ENCODE measurements around the gene RAI14.

Gene RAI14

DNA sequence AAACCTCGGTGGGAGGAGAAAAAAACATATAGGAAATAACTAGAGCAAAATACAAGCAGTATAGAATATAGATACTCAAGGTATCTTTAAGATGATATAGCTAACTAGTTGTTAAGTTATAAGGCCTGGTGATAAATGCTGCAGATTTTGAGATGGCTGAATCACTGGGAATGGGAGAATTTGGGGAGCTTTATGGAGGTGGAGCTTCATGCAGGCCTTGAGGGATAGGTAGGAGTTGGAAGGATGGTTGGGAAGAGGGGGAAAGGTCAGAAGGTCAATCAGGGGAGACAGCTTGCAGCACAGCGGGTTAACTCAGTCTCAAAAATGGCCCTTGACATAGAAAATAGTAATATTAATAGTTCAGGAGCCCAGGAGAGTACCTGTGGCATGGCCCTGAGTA lies 34.8 kb downstream of the RAI14 start:
- peaks cover 0 to 93% (median 47%) of the 10 kb centered on the region in 4 donors for H3K4me1 ChIP-seq
- intact Hi-C loops (cut with DNase I; ENCODE audit: low total_unique reads), result no loop called here

DNA sequence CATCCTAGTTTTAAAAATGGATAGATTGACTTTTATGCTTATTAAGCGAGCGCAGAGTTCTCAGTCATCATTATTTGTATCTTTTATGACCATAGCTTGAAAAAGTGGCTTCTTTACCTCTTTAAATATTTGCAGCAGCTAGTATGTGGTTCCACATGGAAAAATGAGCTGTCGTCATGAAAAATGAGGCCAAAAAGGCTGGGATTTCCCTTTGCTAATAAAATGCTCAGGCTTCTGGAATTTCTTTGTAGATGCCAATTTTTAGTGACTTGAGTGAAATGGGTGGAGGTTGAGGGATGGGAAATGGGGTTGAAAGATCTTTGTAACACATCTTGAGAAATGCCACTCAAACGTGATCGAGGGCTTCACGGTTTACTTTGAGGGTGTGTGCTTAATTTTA lies 35.2 kb downstream of the RAI14 start:
- TF ChIP-seq, protein P1, sequence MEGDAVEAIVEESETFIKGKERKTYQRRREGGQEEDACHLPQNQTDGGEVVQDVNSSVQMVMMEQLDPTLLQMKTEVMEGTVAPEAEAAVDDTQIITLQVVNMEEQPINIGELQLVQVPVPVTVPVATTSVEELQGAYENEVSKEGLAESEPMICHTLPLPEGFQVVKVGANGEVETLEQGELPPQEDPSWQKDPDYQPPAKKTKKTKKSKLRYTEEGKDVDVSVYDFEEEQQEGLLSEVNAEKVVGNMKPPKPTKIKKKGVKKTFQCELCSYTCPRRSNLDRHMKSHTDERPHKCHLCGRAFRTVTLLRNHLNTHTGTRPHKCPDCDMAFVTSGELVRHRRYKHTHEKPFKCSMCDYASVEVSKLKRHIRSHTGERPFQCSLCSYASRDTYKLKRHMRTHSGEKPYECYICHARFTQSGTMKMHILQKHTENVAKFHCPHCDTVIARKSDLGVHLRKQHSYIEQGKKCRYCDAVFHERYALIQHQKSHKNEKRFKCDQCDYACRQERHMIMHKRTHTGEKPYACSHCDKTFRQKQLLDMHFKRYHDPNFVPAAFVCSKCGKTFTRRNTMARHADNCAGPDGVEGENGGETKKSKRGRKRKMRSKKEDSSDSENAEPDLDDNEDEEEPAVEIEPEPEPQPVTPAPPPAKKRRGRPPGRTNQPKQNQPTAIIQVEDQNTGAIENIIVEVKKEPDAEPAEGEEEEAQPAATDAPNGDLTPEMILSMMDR (IDR thresholded peaks at IDR 0.05), result no peak
- Histone ChIP-seq H3K36me3 (no peaks in the 10 kb centered on the region), H3K27me3 (no peaks in the 10 kb centered on the region), H3K4me3 (no peak overlapping the region), H3K27ac (peak overlapping the region in 1 of 2 donors; percentile 60), H3K9me3 (no peaks in the 10 kb centered on the region), H3K4me1 (peaks cover 0 to 93% (median 45%) of the 10 kb centered on the region in 4 donors)
- intact Hi-C loops (cut with DNase I; ENCODE audit: low total_unique reads), result no loop called here
- DNase-seq, result no peak

More for the DNA sequence above, 34.8 kb downstream of the RAI14 start:
- Histone ChIP-seq H3K27ac (peak overlapping the region in 1 of 2 donors; percentile 60), H3K9me3 (no peaks in the 10 kb centered on the region), H3K4me3 (no peak overlapping the region), H3K27me3 (no peaks in the 10 kb centered on the region), H3K36me3 (no peaks in the 10 kb centered on the region)
- TF ChIP-seq, protein P1 (IDR thresholded peaks at IDR 0.05), result no peak
- no peak for DNase-seq

DNA sequence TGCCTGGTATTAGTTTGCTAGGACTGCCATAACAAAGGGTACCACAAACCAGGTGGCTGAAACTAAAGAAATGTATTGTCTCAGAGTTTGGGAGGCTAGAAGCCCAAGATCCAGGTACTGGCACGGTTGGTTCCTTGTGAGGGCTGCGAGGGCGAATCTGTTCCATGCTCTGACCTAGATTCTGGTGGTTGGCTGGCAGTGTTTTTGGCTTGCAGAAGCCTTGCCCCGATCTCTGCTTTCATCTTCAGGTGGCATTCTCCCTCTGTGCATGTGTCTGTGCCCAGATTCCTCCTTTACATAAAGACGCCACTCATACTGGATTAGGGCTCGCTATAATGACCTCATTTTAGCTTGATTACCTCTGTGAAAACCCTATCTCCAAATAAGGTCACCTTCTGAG lies 36.7 kb downstream of the RAI14 start:
- no peak for DNase-seq
- no peaks in the 10 kb centered on the region for H3K36me3 ChIP-seq
- H3K27ac ChIP-seq, result peak overlapping the region; percentile 42 to 60
- H3K9me3 ChIP-seq, result no peaks in the 10 kb centered on the region
- TF ChIP-seq, protein P1 (IDR thresholded peaks at IDR 0.05), result no peak
- peaks cover 0 to 80% (median 44%) of the 10 kb centered on the region in 4 donors for H3K4me1 ChIP-seq
- no peaks in the 10 kb centered on the region for H3K27me3 ChIP-seq
- H3K4me3 ChIP-seq, result no peak overlapping the region
- intact Hi-C loops (cut with DNase I; ENCODE audit: low total_unique reads), result no loop called here

DNA sequence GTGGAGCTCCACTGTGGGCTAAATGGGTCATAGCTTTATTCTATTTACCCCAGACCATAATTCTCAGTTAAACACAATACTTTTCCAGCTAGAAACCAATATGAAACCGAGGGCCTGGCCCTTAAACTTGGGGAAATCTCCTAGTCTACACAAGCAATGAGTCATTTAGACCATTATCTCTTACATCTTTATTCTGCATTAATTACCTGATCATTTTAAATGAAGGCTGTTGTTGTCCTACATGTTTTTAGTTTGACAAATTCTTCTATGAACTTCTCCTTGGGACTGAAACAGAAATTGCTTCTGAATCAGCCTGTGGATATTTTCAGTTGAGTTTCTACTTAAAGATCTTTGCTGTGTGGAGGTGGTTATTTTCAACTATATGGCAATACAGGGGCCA lies 37.9 kb downstream of the RAI14 start:
- TF ChIP-seq, protein P1 (IDR thresholded peaks at IDR 0.05), result no peak
- Histone ChIP-seq H3K36me3 (no peaks in the 10 kb centered on the region), H3K27ac (peak overlapping the region; percentile 56 to 60), H3K4me1 (peaks cover 0 to 68% (median 42%) of the 10 kb centered on the region in 4 donors), H3K9me3 (no peaks in the 10 kb centered on the region), H3K4me3 (no peak overlapping the region), H3K27me3 (no peaks in the 10 kb centered on the region)
- DNase-seq, result no peak
- intact Hi-C loops (cut with DNase I; ENCODE audit: low total_unique reads), result no loop called here

DNA sequence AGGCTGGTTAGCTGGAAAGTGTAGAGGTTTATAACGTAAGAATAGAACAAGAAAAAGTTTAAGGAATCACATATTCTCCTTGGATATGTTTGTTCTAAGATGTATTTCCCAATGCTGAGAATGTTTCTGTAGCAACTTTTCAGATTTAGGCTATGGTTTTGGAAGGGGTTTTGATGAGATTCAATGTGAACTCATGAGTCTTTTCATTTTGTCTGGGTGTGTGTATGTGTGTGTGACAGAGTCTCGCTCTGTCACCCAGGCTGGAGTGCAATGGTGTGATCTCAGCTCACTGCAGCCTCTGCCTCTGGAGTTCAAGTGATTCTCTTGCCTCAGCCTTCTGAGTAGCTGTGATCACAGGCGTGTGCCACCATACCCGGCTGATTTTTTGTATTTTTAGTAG lies 38.6 kb downstream of the RAI14 start:
- no peak for DNase-seq
- H3K36me3 ChIP-seq, result no peaks in the 10 kb centered on the region
- intact Hi-C loops (cut with DNase I; ENCODE audit: low total_unique reads), result no loop called here
- no peak overlapping the region for H3K4me3 ChIP-seq
- TF ChIP-seq, protein P1 (IDR thresholded peaks at IDR 0.05), result no peak
- H3K9me3 ChIP-seq, result no peaks in the 10 kb centered on the region
- H3K27me3 ChIP-seq, result no peaks in the 10 kb centered on the region
- H3K27ac ChIP-seq, result peak overlapping the region; percentile 56 to 60
- H3K4me1 ChIP-seq, result peaks cover 0 to 65% (median 42%) of the 10 kb centered on the region in 4 donors

Measured in tibial artery (tissue), 4 donors.